Measurements from ENCODE around the gene TCF3. TPM values are rescaled to one million over a fixed set of nuclear protein-coding genes. Genes with fewer than 3 reads are reported as not detected.
"Not testable (repeated sequence)": the region's sequence is repeated elsewhere in the genome, so short reads cannot be mapped to it uniquely, and the experiment has no call there.

Gene TCF3
- total and polyA plus RNA-seq, 2 experiments from 2014 or later, result 76.7 to 125 TPM

GRCh38 chr19:1699386-1699785 is 47.0 kb upstream of the TCF3 start:
- Histone ChIP-seq H3K27ac (no peak overlapping the region), H3K79me2 (no peaks in the 10 kb centered on the region), H3K27me3 (peaks cover 23% of the 10 kb centered on the region), H3K4me3 (no peak overlapping the region), H3K4me2 (no peak overlapping the region), H3K9me3 (ENCODE audit: low read depth) (no peaks in the 10 kb centered on the region), H3K4me1 (ENCODE audit: insufficient read depth) (no peaks in the 10 kb centered on the region), H4K20me1 (ENCODE audit: insufficient read depth, poor library complexity, severe bottlenecking) (no peaks in the 10 kb centered on the region), H3K36me3 (replicated peaks; ENCODE audit: insufficient read depth, low read depth) (no peaks in the 10 kb centered on the region), H2AFZ (no peak overlapping the region), H3K9me2 (replicated peaks; ENCODE audit: insufficient read depth) (no peaks in the 10 kb centered on the region)
- no peak for DNase-seq (ENCODE audit: low spot score)
- no peak for TF ChIP-seq EZH2 (IDR thresholded peaks at IDR 0.05; ENCODE audit: borderline replicate concordance)
- TF ChIP-seq, protein P1, sequence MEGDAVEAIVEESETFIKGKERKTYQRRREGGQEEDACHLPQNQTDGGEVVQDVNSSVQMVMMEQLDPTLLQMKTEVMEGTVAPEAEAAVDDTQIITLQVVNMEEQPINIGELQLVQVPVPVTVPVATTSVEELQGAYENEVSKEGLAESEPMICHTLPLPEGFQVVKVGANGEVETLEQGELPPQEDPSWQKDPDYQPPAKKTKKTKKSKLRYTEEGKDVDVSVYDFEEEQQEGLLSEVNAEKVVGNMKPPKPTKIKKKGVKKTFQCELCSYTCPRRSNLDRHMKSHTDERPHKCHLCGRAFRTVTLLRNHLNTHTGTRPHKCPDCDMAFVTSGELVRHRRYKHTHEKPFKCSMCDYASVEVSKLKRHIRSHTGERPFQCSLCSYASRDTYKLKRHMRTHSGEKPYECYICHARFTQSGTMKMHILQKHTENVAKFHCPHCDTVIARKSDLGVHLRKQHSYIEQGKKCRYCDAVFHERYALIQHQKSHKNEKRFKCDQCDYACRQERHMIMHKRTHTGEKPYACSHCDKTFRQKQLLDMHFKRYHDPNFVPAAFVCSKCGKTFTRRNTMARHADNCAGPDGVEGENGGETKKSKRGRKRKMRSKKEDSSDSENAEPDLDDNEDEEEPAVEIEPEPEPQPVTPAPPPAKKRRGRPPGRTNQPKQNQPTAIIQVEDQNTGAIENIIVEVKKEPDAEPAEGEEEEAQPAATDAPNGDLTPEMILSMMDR (IDR thresholded peaks at IDR 0.05; ENCODE audit: poor library complexity), result no peak
- no peak for TF ChIP-seq EZH2phosphoT487 (IDR thresholded peaks at IDR 0.05; ENCODE audit: low read depth, severe bottlenecking, unreplicated experiment)
- 92% methylated on average over 11 of the region's 19 CpGs for WGBS (ENCODE audit: low lambda C conversion rate, missing lambda C conversion rate)

- H3K9me2 ChIP-seq (replicated peaks; ENCODE audit: insufficient read depth), result no peaks in the 10 kb centered on the region
- H4K20me1 ChIP-seq (ENCODE audit: insufficient read depth, poor library complexity, severe bottlenecking), result no peaks in the 10 kb centered on the region
- H3K27ac ChIP-seq, result no peak overlapping the region
- H3K4me2 ChIP-seq, result no peak overlapping the region
- H3K4me3 ChIP-seq, result no peak overlapping the region
- H2AFZ ChIP-seq, result no peak overlapping the region
- peaks cover 23% of the 10 kb centered on the region for H3K27me3 ChIP-seq
- TF ChIP-seq, protein P1 (IDR thresholded peaks at IDR 0.05; ENCODE audit: poor library complexity), result no peak
- TF ChIP-seq EZH2 (IDR thresholded peaks at IDR 0.05; ENCODE audit: borderline replicate concordance) (no peak), EZH2phosphoT487 (IDR thresholded peaks at IDR 0.05; ENCODE audit: low read depth, severe bottlenecking, unreplicated experiment) (no peak)
- H3K4me1 ChIP-seq (ENCODE audit: insufficient read depth), result no peaks in the 10 kb centered on the region
- WGBS (ENCODE audit: low lambda C conversion rate, missing lambda C conversion rate), result 95% methylated on average over 26 of the region's 26 CpGs
- H3K79me2 ChIP-seq, result no peaks in the 10 kb centered on the region
- H3K36me3 ChIP-seq (replicated peaks; ENCODE audit: insufficient read depth, low read depth), result no peaks in the 10 kb centered on the region
- DNase-seq (ENCODE audit: low spot score), result no peak
- no peaks in the 10 kb centered on the region for H3K9me3 ChIP-seq (ENCODE audit: low read depth)
Measured at GRCh38 chr19:1698636-1699035, 46.2 kb upstream of the TCF3 start.

- H2AFZ ChIP-seq; DNase-seq (ENCODE audit: low spot score); H3K27ac ChIP-seq; H4K20me1 ChIP-seq (ENCODE audit: insufficient read depth, poor library complexity, severe bottlenecking); H3K79me2 ChIP-seq; H3K4me1 ChIP-seq (ENCODE audit: insufficient read depth); H3K9me3 ChIP-seq (ENCODE audit: low read depth); H3K36me3 ChIP-seq (replicated peaks; ENCODE audit: insufficient read depth, low read depth); H3K4me2 ChIP-seq; H3K4me3 ChIP-seq; H3K9me2 ChIP-seq (replicated peaks; ENCODE audit: insufficient read depth): not testable (repeated sequence)
- 82% methylated on average over 12 of the region's 12 CpGs for WGBS (ENCODE audit: low lambda C conversion rate, missing lambda C conversion rate)
- peaks cover 36% of the 10 kb centered on the region for H3K27me3 ChIP-seq
Measured at GRCh38 chr19:1695481-1695880, 43.1 kb upstream of the TCF3 start.

- Histone ChIP-seq H3K27me3 (peaks cover 40% of the 10 kb centered on the region), H3K9me2 (replicated peaks; ENCODE audit: insufficient read depth) (no peaks in the 10 kb centered on the region), H3K4me1 (ENCODE audit: insufficient read depth) (no peaks in the 10 kb centered on the region), H3K9me3 (ENCODE audit: low read depth) (no peaks in the 10 kb centered on the region), H4K20me1 (ENCODE audit: insufficient read depth, poor library complexity, severe bottlenecking) (no peaks in the 10 kb centered on the region), H3K4me3 (no peak overlapping the region), H3K79me2 (no peaks in the 10 kb centered on the region), H3K27ac (no peak overlapping the region), H3K36me3 (replicated peaks; ENCODE audit: insufficient read depth, low read depth) (no peaks in the 10 kb centered on the region), H2AFZ (no peak overlapping the region), H3K4me2 (no peak overlapping the region)
- 79% methylated on average over 15 of the region's 18 CpGs for WGBS (ENCODE audit: low lambda C conversion rate, missing lambda C conversion rate)
- no peak for DNase-seq (ENCODE audit: low spot score)
- TF ChIP-seq, protein P1 (IDR thresholded peaks at IDR 0.05; ENCODE audit: poor library complexity), result no peak
- TF ChIP-seq EZH2phosphoT487 (IDR thresholded peaks at IDR 0.05; ENCODE audit: low read depth, severe bottlenecking, unreplicated experiment) (no peak), EZH2 (IDR thresholded peaks at IDR 0.05; ENCODE audit: borderline replicate concordance) (no peak)
Measured at GRCh38 chr19:1691589-1692290, 39.3 kb upstream of the TCF3 start.

Measured in hepatocyte (in vitro differentiated cells).